ENCODE results near the gene ECT2L.

DNA sequence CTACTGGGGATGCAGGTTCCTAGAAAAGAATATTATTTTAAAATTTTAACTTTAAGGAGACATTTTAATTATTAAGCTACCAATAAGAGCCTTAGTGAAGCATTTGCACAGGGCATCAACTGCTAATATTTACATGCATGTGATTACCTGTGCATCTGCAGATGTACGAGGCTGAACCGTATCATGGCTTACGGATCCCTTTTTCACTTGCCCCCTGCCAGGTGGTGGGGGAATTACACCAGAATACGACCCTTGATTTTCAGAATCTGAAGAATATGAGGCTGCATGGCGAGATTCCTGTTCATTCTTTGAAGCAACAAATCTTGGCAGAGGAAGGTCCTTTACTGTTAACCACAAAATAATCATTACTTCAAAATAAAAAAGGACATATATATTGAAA lies 149.5 kb downstream of the ECT2L start:
- TF ChIP-seq RAD21 (IDR thresholded peaks at IDR 0.05; ENCODE audit: low read depth) (no peak), JUND (IDR thresholded peaks at IDR 0.05) (no peak), YY1 (IDR thresholded peaks at IDR 0.05; ENCODE audit: extremely low read depth, insufficient replicate concordance, low read depth, low read length) (no peak), POLR2A (IDR thresholded peaks at IDR 0.05; ENCODE audit: borderline replicate concordance, extremely low read depth, insufficient read depth, insufficient read length) (no peak), POLR2AphosphoS5 (IDR thresholded peaks at IDR 0.05; ENCODE audit: low read depth, low read length) (no peak), EZH2phosphoT487 (IDR thresholded peaks at IDR 0.05; ENCODE audit: borderline replicate concordance) (no peak), EZH2 (IDR thresholded peaks at IDR 0.05) (no peak)
- TF ChIP-seq, protein P1, sequence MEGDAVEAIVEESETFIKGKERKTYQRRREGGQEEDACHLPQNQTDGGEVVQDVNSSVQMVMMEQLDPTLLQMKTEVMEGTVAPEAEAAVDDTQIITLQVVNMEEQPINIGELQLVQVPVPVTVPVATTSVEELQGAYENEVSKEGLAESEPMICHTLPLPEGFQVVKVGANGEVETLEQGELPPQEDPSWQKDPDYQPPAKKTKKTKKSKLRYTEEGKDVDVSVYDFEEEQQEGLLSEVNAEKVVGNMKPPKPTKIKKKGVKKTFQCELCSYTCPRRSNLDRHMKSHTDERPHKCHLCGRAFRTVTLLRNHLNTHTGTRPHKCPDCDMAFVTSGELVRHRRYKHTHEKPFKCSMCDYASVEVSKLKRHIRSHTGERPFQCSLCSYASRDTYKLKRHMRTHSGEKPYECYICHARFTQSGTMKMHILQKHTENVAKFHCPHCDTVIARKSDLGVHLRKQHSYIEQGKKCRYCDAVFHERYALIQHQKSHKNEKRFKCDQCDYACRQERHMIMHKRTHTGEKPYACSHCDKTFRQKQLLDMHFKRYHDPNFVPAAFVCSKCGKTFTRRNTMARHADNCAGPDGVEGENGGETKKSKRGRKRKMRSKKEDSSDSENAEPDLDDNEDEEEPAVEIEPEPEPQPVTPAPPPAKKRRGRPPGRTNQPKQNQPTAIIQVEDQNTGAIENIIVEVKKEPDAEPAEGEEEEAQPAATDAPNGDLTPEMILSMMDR (IDR thresholded peaks at IDR 0.05 in 2 of 3, conservative IDR thresholded peaks at IDR 0.05 in 1 of 3; ENCODE audit: borderline replicate concordance in 1 of 3, insufficient read depth in 1 of 3, low read depth in 2 of 3, low read length in 2 of 3) = peak; percentile 4 to 40 (median 27); a peak in 3 of 6 replicates
- TF ChIP-seq, protein P2, sequence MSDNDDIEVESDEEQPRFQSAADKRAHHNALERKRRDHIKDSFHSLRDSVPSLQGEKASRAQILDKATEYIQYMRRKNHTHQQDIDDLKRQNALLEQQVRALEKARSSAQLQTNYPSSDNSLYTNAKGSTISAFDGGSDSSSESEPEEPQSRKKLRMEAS (IDR thresholded peaks at IDR 0.05) = no peak
